Activated CD4-positive, alpha-beta T cell treated with anti-CD3 and anti-CD28 coated beads, Interleukin-2, amount 10 ng/mL, durations not matched to agents 7 days and 5 days (primary cell): ENCODE results near the gene SLX9. TPM values are rescaled to one million over a fixed set of nuclear protein-coding genes. Genes with fewer than 3 reads are reported as not detected.

ENCODE experiments used
- CTCF ChIA-PET: fragments of 350-600 bp; sonication (Branson Sonifier 250); formaldehyde crosslinking; loops from one replicate; lab custom pipeline; 2021; ENCODE audit warnings: antibody characterized with exemption; lab: Charles Lee
- POLR2A ChIA-PET: fragments of 350-600 bp; sonication (Branson Sonifier 250); formaldehyde crosslinking; loops from one replicate; lab custom pipeline; 2021; ENCODE audit warnings: antibody characterized with exemption; lab: Charles Lee
- DNase-seq: peaks from one replicate; pipeline ENCODE4 v3.0.0-alpha.2; 2020
- H3K27ac Mint-ChIP-seq: one replicate; pipeline ENCODE4 v1.8.0; 2021; ENCODE audit warnings: mild to moderate bottlenecking, moderate library complexity, mixed read lengths
- H3K27me3 Mint-ChIP-seq: one replicate; pipeline ENCODE4 v1.8.0; 2021; ENCODE audit warnings: mixed read lengths
- H3K36me3 Mint-ChIP-seq: one replicate; pipeline ENCODE4 v1.8.0; 2021; ENCODE audit warnings: low read depth, mixed read lengths
- H3K4me1 Mint-ChIP-seq: one replicate; pipeline ENCODE4 v1.8.0; 2021; ENCODE audit warnings: mixed read lengths
- H3K4me3 Mint-ChIP-seq: one replicate; pipeline ENCODE4 v1.8.0; 2021; ENCODE audit warnings: mild to moderate bottlenecking, moderate library complexity, mixed read lengths
- H3K9me3 Mint-ChIP-seq: one replicate; pipeline ENCODE4 v1.8.0; 2021; ENCODE audit warnings: mixed read lengths
- total RNA-seq, 2 experiments: library from RNA; stranded (reverse); gene quantifications; one replicate each; pipeline ENCODE4 v1.2.3, GENCODE V29; 2021

Gene SLX9
- total RNA-seq, 2 experiments from 2014 or later = 32.7 to 39.8 TPM

DNA sequence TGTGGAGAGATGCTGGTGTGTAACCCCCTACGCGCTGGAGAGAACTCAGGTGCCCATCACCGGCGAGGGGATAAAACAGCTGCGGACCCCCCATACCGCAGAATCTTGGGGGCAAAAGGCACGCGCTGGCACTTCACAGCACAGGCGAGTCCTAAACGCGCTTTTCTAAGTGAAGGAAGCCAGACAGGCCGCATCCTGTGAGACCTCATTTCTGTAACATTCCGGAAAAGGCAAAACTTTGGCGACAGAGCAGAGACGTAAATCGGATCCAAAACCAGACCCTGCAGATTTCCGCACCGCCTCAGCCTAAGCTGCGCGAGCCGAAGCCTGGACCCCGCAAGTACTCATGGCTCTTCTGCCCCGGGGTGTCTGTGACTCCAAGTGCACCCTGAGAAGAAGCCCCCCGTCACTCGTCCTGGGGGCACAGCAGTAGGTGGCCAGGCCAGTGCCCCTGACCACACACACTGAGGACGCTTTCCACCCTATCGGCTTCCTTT, 60.9 kb downstream of the SLX9 start:
- Mint-ChIP-seq H3K27me3 (peaks cover under 1% of the 10 kb centered on the region), H3K4me1 (no peaks in the 10 kb centered on the region), H3K36me3 (no peaks in the 10 kb centered on the region), H3K4me3 (no peak overlapping the region), H3K9me3 (no peaks in the 10 kb centered on the region), H3K27ac (no peak overlapping the region)
- no peak for DNase-seq
- ChIA-PET CTCF (no interaction called here), POLR2A (no interaction called here)

DNA sequence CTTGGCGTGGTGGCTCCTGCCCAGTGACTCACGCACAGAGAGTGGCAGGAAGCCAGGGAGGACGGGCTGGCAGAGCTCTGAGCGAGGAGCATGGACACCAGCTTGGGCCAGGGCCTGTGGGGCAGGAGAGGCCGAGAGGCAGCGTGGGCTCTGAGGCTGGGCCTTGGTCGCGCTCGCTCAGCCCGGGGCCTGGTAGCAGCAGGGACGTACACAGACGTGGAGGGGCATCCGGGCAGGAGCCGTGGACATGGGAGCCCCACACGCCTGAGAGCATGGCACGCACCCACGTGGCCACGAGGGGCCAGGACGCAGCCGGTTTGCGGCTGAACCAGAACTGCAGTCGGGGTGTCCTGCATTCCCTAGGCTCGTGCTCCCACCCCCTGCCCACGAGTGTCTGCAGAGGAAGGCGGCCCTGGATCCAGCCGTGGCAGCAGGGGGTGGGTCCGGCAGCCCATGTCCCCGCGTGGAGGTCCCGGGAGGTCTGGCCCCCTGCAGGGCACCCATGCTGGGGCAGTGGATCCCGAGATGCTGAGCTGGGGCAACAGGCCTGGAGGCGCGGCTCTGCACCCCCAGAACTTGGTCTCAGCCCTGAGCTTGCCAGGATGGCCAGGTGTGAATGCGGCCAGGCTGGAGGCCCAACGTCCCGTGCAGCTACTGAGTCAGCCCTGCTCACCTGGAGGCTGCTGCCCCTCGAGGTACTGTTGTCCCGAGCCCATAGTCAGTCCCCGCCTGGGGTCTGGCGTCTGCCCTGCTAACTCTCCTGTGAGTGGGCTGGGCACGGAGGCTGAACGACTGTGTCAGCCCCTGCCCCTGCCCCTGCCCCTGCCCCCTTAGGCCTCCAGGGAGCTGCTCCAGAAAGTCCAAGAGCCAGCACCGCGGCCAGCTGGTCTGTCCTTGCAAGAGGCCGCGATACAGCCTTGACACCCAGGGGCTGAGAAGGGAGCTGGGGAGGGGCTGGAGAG, 61.6 kb downstream of the SLX9 start:
- no peaks in the 10 kb centered on the region for H3K4me1 Mint-ChIP-seq
- CTCF ChIA-PET = interaction anchor here (0.6 kb wide), 1 partner anchor 136 kb away, joined by 3 read pairs; no protein-coding TSS in a partner anchor

DNA sequence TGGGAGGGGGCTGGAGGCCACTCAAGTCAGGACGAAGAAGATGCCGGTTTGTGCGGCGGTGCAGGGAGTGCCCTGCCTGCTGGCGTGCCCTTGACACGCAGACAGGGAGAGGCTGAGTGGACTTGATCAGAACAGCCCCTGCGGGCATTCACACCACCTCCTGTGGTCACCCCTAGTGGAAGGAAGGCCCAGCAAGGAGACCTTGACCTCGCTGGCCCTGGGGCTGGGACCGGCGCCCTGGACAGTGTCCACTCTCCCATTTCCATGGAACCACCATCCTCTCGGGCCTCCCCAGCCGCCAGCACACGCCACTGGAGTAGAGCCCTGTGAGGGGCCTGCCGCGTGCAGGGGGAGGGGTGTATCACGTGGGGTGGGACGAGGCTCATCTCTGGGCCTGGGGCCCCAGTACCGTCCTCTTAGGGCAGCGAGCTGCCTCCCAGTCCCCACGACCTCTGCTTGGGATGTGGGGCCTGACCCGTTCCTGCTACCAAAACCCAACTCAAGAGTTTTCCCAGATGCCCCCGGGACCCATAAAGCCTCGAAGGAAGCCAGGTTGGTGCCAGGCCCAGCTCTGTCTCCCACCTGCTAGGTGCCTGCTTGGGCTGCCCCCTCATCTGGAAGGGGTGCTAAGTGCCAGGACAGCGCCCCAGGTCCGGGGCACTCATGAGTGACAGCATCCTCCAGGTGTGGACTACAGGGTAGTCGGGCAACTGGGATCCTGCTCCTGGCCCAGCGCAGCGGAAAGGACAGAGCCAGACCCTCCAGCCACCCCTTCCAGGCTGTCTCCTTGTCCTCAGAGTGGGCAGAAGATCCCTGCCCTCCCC, 62.8 kb downstream of the SLX9 start:
- Mint-ChIP-seq H3K4me1 (no peaks in the 10 kb centered on the region), H3K27ac (no peak overlapping the region), H3K27me3 (peaks cover 16% of the 10 kb centered on the region), H3K36me3 (no peaks in the 10 kb centered on the region), H3K9me3 (no peaks in the 10 kb centered on the region), H3K4me3 (no peak overlapping the region)
- ChIA-PET CTCF (no interaction called here), POLR2A (no interaction called here)
- no peak for DNase-seq

More for the DNA sequence above, 61.6 kb downstream of the SLX9 start:
- POLR2A ChIA-PET = no interaction called here
- H3K4me3 Mint-ChIP-seq = no peak overlapping the region
- H3K27me3 Mint-ChIP-seq = peaks cover 6% of the 10 kb centered on the region
- no peaks in the 10 kb centered on the region for H3K9me3 Mint-ChIP-seq
- H3K36me3 Mint-ChIP-seq = no peaks in the 10 kb centered on the region
- DNase-seq = no peak
- no peak overlapping the region for H3K27ac Mint-ChIP-seq

DNA sequence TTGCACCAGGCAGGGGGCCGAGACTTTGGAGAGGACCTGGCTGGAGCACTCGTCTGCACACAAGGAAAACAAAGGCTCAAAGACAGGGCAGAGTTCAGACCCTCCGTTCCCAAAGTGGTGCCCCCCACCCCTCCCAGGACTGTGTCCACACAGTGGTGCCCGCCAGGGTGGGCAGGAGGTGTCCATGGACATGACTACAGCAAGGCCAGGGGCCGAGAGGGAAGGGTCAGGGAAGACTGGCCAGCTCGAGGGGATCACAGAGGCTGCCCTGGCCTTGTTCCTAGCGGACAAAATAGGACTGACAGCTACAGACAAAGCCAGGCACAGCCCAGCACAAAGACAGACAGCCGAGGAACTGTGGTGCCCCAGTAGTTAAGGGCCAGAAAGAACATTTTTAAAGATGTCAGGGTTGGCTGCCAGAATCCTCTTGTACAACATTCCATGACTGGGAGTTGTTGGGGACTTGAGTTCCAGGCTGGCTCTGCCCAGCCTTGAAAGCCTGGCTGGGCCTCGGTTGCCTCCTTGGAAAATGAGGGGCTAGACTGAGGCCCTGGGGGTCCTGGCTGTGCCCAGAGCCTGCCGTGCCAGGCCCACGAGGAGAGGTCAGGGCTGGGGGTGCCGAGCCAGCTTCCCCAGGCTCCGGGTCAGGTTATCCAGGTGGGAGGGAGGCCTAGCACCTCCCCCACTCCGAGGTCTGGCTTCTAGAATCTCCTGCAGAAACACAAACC, 63.7 kb downstream of the SLX9 start:
- H3K4me1 Mint-ChIP-seq = no peaks in the 10 kb centered on the region
- no peak overlapping the region for H3K4me3 Mint-ChIP-seq
- POLR2A ChIA-PET = no interaction called here
- no peaks in the 10 kb centered on the region for H3K36me3 Mint-ChIP-seq
- no peak for DNase-seq
- peaks cover 19% of the 10 kb centered on the region for H3K27me3 Mint-ChIP-seq
- no peak overlapping the region for H3K27ac Mint-ChIP-seq
- H3K9me3 Mint-ChIP-seq = no peaks in the 10 kb centered on the region
- CTCF ChIA-PET = no interaction called here

DNA sequence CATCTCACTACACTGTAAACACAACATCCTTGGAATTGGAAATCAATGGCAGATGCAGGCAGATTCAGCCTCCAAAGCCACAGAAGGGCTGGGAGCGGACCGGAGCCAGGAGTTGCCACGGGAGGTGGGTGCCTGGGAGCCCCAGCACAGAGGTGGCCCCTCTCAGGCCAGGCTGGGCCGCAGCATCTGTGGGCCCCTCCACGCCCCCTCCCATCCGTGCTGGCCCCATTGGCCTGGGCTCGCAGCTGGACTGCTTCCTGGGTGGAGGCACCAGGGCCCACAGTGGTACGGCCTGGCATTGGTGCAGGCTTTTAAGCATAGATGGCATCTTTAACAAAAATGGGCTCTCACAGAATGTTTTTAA, 64.2 kb downstream of the SLX9 start:
- CTCF ChIA-PET = no interaction called here
- POLR2A ChIA-PET = no interaction called here
- no peaks in the 10 kb centered on the region for H3K36me3 Mint-ChIP-seq
- DNase-seq = no peak
- no peaks in the 10 kb centered on the region for H3K9me3 Mint-ChIP-seq
- no peak overlapping the region for H3K4me3 Mint-ChIP-seq
- H3K27me3 Mint-ChIP-seq = peaks cover 25% of the 10 kb centered on the region
- no peak overlapping the region for H3K27ac Mint-ChIP-seq
- H3K4me1 Mint-ChIP-seq = no peaks in the 10 kb centered on the region

DNA sequence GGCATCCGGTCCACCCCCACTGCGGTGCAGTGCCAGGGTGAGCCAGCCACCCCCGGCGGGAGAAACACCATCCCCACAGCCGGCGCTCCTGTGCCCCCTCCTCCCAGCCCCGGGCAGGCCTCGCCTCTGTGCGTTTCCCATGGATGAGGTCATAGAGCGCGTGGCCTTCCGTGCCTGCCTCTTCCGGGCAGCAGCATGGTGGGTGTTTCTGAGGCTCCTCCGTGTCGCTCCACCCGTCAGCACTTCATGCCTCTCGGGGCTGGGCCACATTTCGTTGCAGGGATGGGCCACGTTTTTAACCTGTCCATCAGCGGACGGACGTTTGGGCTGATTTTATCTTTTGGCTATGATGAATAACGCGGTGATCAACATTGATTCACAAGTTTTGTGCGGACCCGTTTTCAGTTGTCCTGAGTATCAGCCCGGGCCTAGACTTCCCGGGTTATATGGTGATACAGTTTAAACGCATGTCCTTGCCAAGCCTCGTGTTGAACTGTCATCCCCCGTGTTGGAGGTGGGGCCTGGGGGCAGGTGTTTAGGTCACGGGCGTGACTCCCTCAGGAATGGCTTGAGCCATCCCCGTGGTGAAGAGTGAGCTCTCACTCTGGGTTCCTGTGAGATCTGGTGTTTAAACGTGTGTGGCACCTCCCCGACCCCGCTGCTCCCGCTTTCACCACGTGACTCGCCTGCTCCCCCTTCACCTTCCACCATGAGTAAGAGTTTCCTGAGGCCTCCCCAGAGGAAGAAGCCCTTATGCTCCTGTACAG, 64.8 kb downstream of the SLX9 start:
- POLR2A ChIA-PET = no interaction called here
- CTCF ChIA-PET = interaction anchor here (1.0 kb wide), 1 partner anchor 157 kb away, joined by 3 read pairs; no protein-coding TSS in a partner anchor
- no peaks in the 10 kb centered on the region for H3K9me3 Mint-ChIP-seq
- no peaks in the 10 kb centered on the region for H3K36me3 Mint-ChIP-seq
- H3K4me3 Mint-ChIP-seq = no peak overlapping the region
- DNase-seq = no peak
- H3K27me3 Mint-ChIP-seq = peaks cover 30% of the 10 kb centered on the region
- no peaks in the 10 kb centered on the region for H3K4me1 Mint-ChIP-seq
- no peak overlapping the region for H3K27ac Mint-ChIP-seq

DNA sequence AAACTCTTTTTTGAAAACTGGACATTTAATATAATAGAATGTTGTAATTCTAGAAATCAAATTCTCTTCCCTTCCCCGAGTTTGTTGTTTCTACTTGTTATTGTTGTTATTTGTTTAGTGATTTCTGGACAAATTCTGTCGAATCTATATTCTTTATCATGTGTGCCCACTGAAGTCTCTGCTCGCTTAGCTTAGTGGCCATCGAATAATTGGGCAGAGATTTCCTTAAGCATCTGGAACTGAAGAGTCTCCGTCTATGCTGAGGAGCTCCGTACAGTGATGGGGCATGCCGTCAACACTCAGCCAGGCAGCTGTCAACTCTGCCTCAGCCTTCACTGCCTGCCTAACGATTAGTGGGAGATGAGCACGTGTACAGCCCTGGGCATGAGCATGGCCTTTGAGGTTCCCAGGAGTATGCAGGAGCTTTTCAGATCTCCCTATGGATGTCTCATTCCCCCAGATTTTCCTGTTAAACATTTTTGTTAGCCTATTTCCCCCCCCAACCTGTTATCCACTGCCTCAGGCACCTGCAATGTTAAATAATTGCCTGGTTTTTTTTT, 66.8 kb downstream of the SLX9 start:
- no peaks in the 10 kb centered on the region for H3K4me1 Mint-ChIP-seq
- H3K9me3 Mint-ChIP-seq = no peaks in the 10 kb centered on the region
- POLR2A ChIA-PET = no interaction called here
- no peaks in the 10 kb centered on the region for H3K36me3 Mint-ChIP-seq
- CTCF ChIA-PET = no interaction called here
- H3K27ac Mint-ChIP-seq = no peak overlapping the region
- peaks cover 43% of the 10 kb centered on the region for H3K27me3 Mint-ChIP-seq
- DNase-seq = no peak
- no peak overlapping the region for H3K4me3 Mint-ChIP-seq

DNA sequence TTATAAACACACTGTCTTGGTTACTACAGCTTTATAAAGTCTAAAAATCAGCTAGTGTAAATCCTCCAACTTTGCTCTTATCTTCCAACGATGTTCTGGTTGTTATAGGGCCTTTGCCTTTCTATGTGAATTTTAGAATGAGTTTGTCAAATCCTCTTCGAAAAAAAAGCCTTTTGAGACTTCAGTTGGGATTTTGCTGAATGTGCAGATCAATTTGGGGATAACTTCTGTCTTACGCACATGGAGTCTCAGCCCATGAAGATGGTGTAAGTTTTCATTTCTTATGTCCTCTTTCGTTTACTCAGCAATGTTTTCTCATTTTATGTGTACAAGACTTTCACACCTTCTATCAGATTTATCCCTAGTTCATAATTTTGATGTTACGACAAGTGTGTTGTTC, 69.8 kb downstream of the SLX9 start:
- ChIA-PET CTCF (no interaction called here), POLR2A (no interaction called here)
- DNase-seq = no peak
- H3K9me3 Mint-ChIP-seq = no peaks in the 10 kb centered on the region
- H3K27ac Mint-ChIP-seq = no peak overlapping the region
- no peaks in the 10 kb centered on the region for H3K36me3 Mint-ChIP-seq
- H3K4me1 Mint-ChIP-seq = no peaks in the 10 kb centered on the region
- H3K4me3 Mint-ChIP-seq = no peak overlapping the region
- peaks cover 43% of the 10 kb centered on the region for H3K27me3 Mint-ChIP-seq

DNA sequence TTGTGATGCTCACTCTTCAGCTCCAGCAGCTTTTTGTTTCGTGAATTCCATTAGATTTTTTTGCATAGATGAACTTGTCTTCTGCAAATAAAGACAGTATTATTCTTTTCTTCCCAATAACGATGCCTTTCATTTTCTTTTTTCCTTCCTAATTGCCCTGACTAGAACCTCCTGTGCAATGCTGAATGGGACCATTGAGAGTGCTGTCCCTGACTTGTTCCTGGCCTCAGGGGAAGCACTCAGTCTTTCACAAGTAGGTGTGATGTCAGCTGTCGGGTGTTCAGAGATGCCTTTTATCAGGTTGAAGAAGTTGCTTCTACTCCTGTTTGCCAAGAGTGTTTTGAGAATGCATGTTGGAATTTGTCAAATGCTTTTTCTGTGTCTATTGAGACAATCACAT, 70.3 kb downstream of the SLX9 start:
- POLR2A ChIA-PET = interaction anchor here (0.6 kb wide), 1 partner anchor 157 kb away, joined by 5 read pairs; no protein-coding TSS in a partner anchor
- Mint-ChIP-seq H3K27ac (no peak overlapping the region), H3K27me3 (peaks cover 43% of the 10 kb centered on the region), H3K36me3 (no peaks in the 10 kb centered on the region), H3K4me1 (no peaks in the 10 kb centered on the region), H3K9me3 (no peaks in the 10 kb centered on the region), H3K4me3 (no peak overlapping the region)
- CTCF ChIA-PET = no interaction called here
- DNase-seq = no peak

DNA sequence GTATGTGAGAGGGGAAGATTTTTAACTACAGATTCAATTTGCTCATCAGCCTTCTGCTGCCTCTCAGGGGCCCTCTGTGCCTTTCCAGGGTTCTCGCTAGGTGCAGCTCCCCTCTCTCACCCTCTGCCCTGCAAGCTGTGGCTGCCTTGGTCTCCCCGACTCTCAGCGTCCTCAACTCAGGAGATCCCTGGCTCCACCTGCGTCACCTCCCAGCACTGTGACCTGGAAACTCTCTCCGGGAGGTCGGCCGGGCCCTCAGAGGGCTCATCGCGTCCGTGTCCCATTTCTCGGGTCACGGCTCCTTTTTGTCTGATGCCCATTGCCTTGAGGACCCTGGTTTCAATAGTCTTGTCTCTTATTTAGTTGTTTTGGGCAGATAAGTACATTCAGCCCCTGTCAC, 71.0 kb downstream of the SLX9 start:
- Mint-ChIP-seq H3K36me3 (no peaks in the 10 kb centered on the region), H3K27ac (no peak overlapping the region), H3K4me1 (no peaks in the 10 kb centered on the region), H3K9me3 (no peaks in the 10 kb centered on the region), H3K27me3 (peaks cover 43% of the 10 kb centered on the region), H3K4me3 (no peak overlapping the region)
- CTCF ChIA-PET = no interaction called here
- no peak for DNase-seq
- POLR2A ChIA-PET = no interaction called here

DNA sequence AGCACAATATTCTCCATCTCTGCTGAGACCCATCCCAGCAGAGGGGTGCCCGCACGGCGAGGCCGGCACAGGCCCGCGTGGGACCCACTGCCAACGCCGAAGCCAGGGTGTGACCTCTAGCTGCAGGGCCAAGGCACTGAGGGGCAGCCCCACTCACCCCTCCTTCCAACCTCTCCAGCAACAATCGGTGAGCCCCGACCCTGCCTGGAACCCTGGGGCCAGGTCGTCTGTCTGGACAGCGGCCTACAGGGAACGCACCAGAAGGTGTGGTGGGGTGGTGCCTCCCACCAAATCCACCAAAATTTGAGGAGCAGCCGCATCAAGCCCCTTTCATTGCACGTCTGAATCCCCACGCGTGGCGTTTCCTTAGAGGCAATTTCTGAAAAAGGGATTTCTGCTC, 71.6 kb downstream of the SLX9 start:
- no peak overlapping the region for H3K27ac Mint-ChIP-seq
- no peak for DNase-seq
- no peaks in the 10 kb centered on the region for H3K36me3 Mint-ChIP-seq
- peaks cover 43% of the 10 kb centered on the region for H3K27me3 Mint-ChIP-seq
- H3K9me3 Mint-ChIP-seq = no peaks in the 10 kb centered on the region
- ChIA-PET POLR2A (no interaction called here), CTCF (no interaction called here)
- no peak overlapping the region for H3K4me3 Mint-ChIP-seq
- no peaks in the 10 kb centered on the region for H3K4me1 Mint-ChIP-seq
